Smooth muscle cell (in vitro differentiated cells): Measurements from ENCODE around the gene TNRC6C. TPM values are rescaled to one million over a fixed set of nuclear protein-coding genes. Genes with fewer than 3 reads are reported as not detected.
"Not testable (repeated sequence)": the region's sequence is repeated elsewhere in the genome, so short reads cannot be mapped to it uniquely, and the experiment has no call there.

Source experiments
- DNase-seq: peaks from one replicate; lab custom pipeline; 2025; ENCODE audit not compliant: unreplicated experiment; lab: John Stamatoyannopoulos, UW
- H2AFZ ChIP-seq: fragments of 200-600 bp; sonication (generic); 2 replicates; pipeline ENCODE4 v1.6.0; 2016; ENCODE audit warnings: antibody characterized with exemption, low read depth, mild to moderate bottlenecking
- H3F3A ChIP-seq: fragments of 200-600 bp; sonication (generic); 2 replicates; pipeline ENCODE4 v1.6.0; 2017; ENCODE audit warnings: antibody characterized with exemption, low read depth
- H3K27ac ChIP-seq: fragments of 200-600 bp; sonication (generic); 2 replicates; pipeline ENCODE4 v1.5.1; 2016; ENCODE audit warnings: low read depth, mild to moderate bottlenecking
- H3K27me3 ChIP-seq: fragments of 200-600 bp; sonication (generic); 2 replicates; pipeline ENCODE4 v1.6.1; 2016; ENCODE audit warnings: low read depth, mild to moderate bottlenecking
- H3K36me3 ChIP-seq: fragments of 200-600 bp; sonication (generic); 2 replicates; pipeline ENCODE4 v1.5.1; 2016; ENCODE audit warnings: low read depth
- H3K4me1 ChIP-seq: fragments of 200-600 bp; sonication (generic); 2 replicates; pipeline ENCODE4 v1.5.1; 2016; ENCODE audit warnings: low read depth
- H3K4me2 ChIP-seq: fragments of 200-600 bp; sonication (generic); 2 replicates; pipeline ENCODE4 v1.6.0; 2016; ENCODE audit warnings: mild to moderate bottlenecking
- H3K4me3 ChIP-seq: fragments of 200-600 bp; sonication (generic); 2 replicates; pipeline ENCODE4 v1.5.1; 2016; ENCODE audit warnings: mild to moderate bottlenecking
- H3K79me2 ChIP-seq: fragments of 200-600 bp; sonication (generic); 2 replicates; pipeline ENCODE4 v1.6.0; 2016; ENCODE audit warnings: low read depth, mild to moderate bottlenecking
- H3K9ac ChIP-seq: fragments of 200-600 bp; sonication (generic); 2 replicates; pipeline ENCODE4 v1.6.0; 2016; ENCODE audit warnings: low read depth
- H3K9me3 ChIP-seq: fragments of 200-600 bp; sonication (generic); replicated peaks from 2 replicates; pipeline ENCODE4 v1.5.1; 2016; ENCODE audit warnings: low read depth
- H4K20me1 ChIP-seq: fragments of 200-600 bp; sonication (generic); 2 replicates; pipeline ENCODE4 v1.6.0; 2016; ENCODE audit warnings: low read depth
- CTCF ChIP-seq: fragments of 200-600 bp; sonication (generic); IDR thresholded peaks from 2 replicates; pipeline ENCODE4 v1.5.1; 2017; ENCODE audit warnings: borderline replicate concordance, mild to moderate bottlenecking, antibody characterized with exemption; ENCODE audit not compliant: insufficient read depth, poor library complexity, severe bottlenecking
- WGBS: methylation state at CpG from one replicate; pipeline ENCODE4 v1.1.7; 2016; ENCODE audit warnings: low lambda C conversion rate; 5-methylcytosine and 5-hydroxymethylcytosine counted together
- polyA plus RNA-seq: library from polyadenylated mRNA; unstranded; fragments of >200 nt; fragmentation: Nextera tagmentation; extraction: Ambion mirVana; gene quantifications from 2 replicates; pipeline ENCODE4 v1.2.1, GENCODE V29; 2016
- total RNA-seq: library from RNA; depleted of rRNA; stranded (reverse); fragments of >200 nt; gene quantifications from 2 replicates; pipeline ENCODE4 v1.2.3, GENCODE V29; 2014

Gene TNRC6C
- total and polyA plus RNA-seq, 2 experiments from 2014 or later: 2.4 to 3.9 TPM

- no peak for DNase-seq
- no peaks in the 10 kb centered on the region for H3K79me2 ChIP-seq
- peaks cover 28% of the 10 kb centered on the region for H3K27me3 ChIP-seq
- H2AFZ ChIP-seq: no peak overlapping the region
- H3K4me2 ChIP-seq: no peak overlapping the region
- peaks cover 13% of the 10 kb centered on the region for H3K4me1 ChIP-seq
- no peak for TF ChIP-seq CTCF
- no peak overlapping the region for H3K27ac ChIP-seq
- H3K4me3 ChIP-seq: no peak overlapping the region
- no peaks in the 10 kb centered on the region for H3K9me3 ChIP-seq
- no peak overlapping the region for H3K9ac ChIP-seq
- H3K36me3 ChIP-seq: no peaks in the 10 kb centered on the region
- H3F3A ChIP-seq: no peaks in the 10 kb centered on the region
- H4K20me1 ChIP-seq: no peaks in the 10 kb centered on the region
- WGBS: 79% methylated on average over 6 of the region's 6 CpGs
Observed at GRCh38 chr17:77933777-77934398, 24.6 kb upstream of the TNRC6C start.

- TF ChIP-seq CTCF: no peak
- no peak overlapping the region for H3K4me3 ChIP-seq
- 23% methylated on average over 11 of the region's 11 CpGs for WGBS
- H3K27ac ChIP-seq: no peak overlapping the region
- H3K4me1 ChIP-seq: peaks cover 13% of the 10 kb centered on the region
- H3K9ac ChIP-seq: no peak overlapping the region
- H3K36me3 ChIP-seq: no peaks in the 10 kb centered on the region
- H3K4me2 ChIP-seq: no peak overlapping the region
- DNase-seq: no peak
- no peaks in the 10 kb centered on the region for H3K9me3 ChIP-seq
- H3K79me2 ChIP-seq: no peaks in the 10 kb centered on the region
- no peaks in the 10 kb centered on the region for H3F3A ChIP-seq
- H2AFZ ChIP-seq: no peak overlapping the region
- H3K27me3 ChIP-seq: peaks cover 19% of the 10 kb centered on the region
- H4K20me1 ChIP-seq: no peaks in the 10 kb centered on the region
Observed at GRCh38 chr17:77935121-77935571, 23.4 kb upstream of the TNRC6C start.

DNA sequence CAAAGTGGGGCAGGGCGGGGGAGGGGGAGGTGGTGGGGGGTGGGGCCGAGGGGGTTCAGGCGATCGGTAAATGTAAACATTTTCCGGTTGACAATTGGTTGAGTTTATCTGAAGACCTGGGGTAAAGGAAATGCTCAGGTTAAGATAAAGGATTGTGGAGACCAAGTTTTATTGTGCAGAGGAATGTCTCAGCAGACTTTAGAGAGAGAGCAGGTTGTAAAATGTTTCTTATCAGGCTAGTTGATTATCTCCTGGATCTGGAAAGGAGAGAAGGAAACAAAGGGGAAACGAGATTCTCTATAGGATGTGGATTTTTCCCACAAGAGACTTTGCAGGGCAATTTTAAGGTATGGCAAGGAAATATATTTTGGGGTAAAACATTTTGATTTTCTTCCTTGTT, 22.8 kb upstream of the TNRC6C start:
- H3K4me1 ChIP-seq: peaks cover 13% of the 10 kb centered on the region
- H3K36me3 ChIP-seq, H4K20me1 ChIP-seq, H3K27ac ChIP-seq, H3K79me2 ChIP-seq, DNase-seq, H3K9me3 ChIP-seq, H3F3A ChIP-seq, H3K4me2 ChIP-seq, H3K4me3 ChIP-seq, H2AFZ ChIP-seq, H3K9ac ChIP-seq: not testable (repeated sequence)
- WGBS: 17% methylated on average over 6 of the region's 6 CpGs
- peaks cover 23% of the 10 kb centered on the region for H3K27me3 ChIP-seq

GRCh38 chr17:77936881-77937280, 21.6 kb upstream of the TNRC6C start:
- Histone ChIP-seq H3K79me2 (no peaks in the 10 kb centered on the region), H3K9ac (no peak overlapping the region), H3K4me2 (no peak overlapping the region), H3K4me1 (peaks cover 13% of the 10 kb centered on the region), H3K27me3 (peaks cover 20% of the 10 kb centered on the region), H3K36me3 (no peaks in the 10 kb centered on the region), H4K20me1 (no peaks in the 10 kb centered on the region), H3K9me3 (no peaks in the 10 kb centered on the region), H2AFZ (no peak overlapping the region), H3K4me3 (no peak overlapping the region), H3F3A (no peaks in the 10 kb centered on the region), H3K27ac (no peak overlapping the region)
- 89% methylated on average over 10 of the region's 10 CpGs for WGBS
- no peak for TF ChIP-seq CTCF
- no peak for DNase-seq
